Erythroblast (primary cell): ENCODE results near the gene RIOK3.

Experiments used
- GATA1 ChIP-seq: IDR thresholded peaks from 2 replicates; pipeline ENCODE4 v1.6.1; 2011; ENCODE audit warnings: low read depth, mild to moderate bottlenecking, control low read depth, low read length, moderate library complexity
- POLR2A ChIP-seq: IDR thresholded peaks from 2 replicates; pipeline ENCODE4 v1.6.1; 2011; ENCODE audit warnings: mild to moderate bottlenecking, low read length

- TF ChIP-seq POLR2A = no peak
- TF ChIP-seq GATA1 = no peak
Measured at GRCh38 chr18:23453680-23454058, 582 bp downstream of the RIOK3 start.
